ENCODE data around the gene FBN1. TPM values are rescaled to one million over a fixed set of nuclear protein-coding genes. Genes with fewer than 3 reads are reported as not detected.

Gene FBN1
- total RNA-seq, 2 donors from 2014 or later: 258 to 300 TPM

DNA sequence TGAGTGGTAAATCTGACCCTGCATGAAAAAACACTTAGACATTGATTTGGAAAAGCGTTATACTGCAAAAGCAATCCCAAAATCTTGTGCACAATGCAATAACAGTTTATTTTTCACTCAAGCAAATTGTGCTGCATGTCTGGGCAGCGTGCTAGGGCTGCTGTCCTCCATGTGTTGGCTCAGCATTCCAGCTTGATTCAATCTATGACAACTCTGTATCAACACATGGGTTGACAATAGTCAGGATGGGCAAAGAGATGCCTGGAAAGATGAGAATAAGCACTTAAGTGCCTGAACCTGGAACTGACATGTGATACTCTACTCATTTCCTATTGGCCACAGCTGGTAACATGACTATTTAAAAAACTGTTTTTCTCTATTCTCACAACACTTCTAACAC is 262.5 kb downstream of the FBN1 start:
- no peak for DNase-seq (ENCODE audit: low spot score)
- peaks cover 2 to 15% of the 10 kb centered on the region in 2 donors for H3K4me1 ChIP-seq (ENCODE audit: control insufficient read depth in 1 of 2, low read depth in 2 of 2)
- H3K4me3 ChIP-seq: no peak overlapping the region
- ATAC-seq (ENCODE audit: insufficient number of reproducible peaks, low FRiP score, low read depth): no peak
- TF ChIP-seq CTCF (IDR thresholded peaks at IDR 0.05): no peak
- H3K9me3 ChIP-seq: no peaks in the 10 kb centered on the region
- no peaks in the 10 kb centered on the region for H3K27me3 ChIP-seq (replicated peaks; ENCODE audit: insufficient read depth)
- H3K36me3 ChIP-seq: no peaks in the 10 kb centered on the region
- no peak overlapping the region for H3K27ac ChIP-seq

- no peaks in the 10 kb centered on the region for H3K27me3 ChIP-seq (replicated peaks; ENCODE audit: insufficient read depth)
- no peak overlapping the region for H3K4me3 ChIP-seq
- no peaks in the 10 kb centered on the region for H3K9me3 ChIP-seq
- DNase-seq (ENCODE audit: low spot score) (no peak), ATAC-seq (ENCODE audit: insufficient number of reproducible peaks, low FRiP score, low read depth) (no peak)
- H3K27ac ChIP-seq: no peak overlapping the region
- H3K36me3 ChIP-seq: no peaks in the 10 kb centered on the region
- no peak for TF ChIP-seq CTCF (IDR thresholded peaks at IDR 0.05)
- peaks cover 0 to 11% of the 10 kb centered on the region in 2 donors for H3K4me1 ChIP-seq (ENCODE audit: control insufficient read depth in 1 of 2, low read depth in 2 of 2)
Measured at GRCh38 chr15:48381861-48382260, 263.6 kb downstream of the FBN1 start.

DNA sequence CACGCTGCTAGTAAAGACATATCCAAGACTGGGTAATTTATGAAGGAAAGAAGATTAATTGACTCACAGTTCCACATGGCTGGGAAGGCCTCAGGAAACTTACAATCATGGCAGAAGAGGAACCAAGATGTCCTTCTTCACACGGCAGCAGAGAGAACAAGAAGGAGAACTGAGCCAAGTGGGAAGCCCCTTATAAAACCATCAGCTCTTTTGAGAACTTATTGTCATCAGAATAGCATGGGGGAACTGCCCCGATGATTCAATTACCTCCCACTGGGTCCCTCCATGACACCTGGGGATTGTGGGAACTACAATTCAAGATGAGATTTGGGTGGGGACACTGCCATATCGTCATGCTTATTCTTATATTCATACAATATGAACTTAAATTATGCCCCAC is 265.3 kb downstream of the FBN1 start:
- no peak for ATAC-seq (ENCODE audit: insufficient number of reproducible peaks, low FRiP score, low read depth)
- Histone ChIP-seq H3K4me1 (ENCODE audit: control insufficient read depth in 1 of 2, low read depth in 2 of 2) (peaks cover 0 to 3% of the 10 kb centered on the region in 2 donors), H3K27me3 (replicated peaks; ENCODE audit: insufficient read depth) (no peaks in the 10 kb centered on the region), H3K9me3 (no peaks in the 10 kb centered on the region), H3K27ac (no peak overlapping the region), H3K36me3 (no peaks in the 10 kb centered on the region), H3K4me3 (no peak overlapping the region)
- no peak for DNase-seq (ENCODE audit: low spot score)
- TF ChIP-seq CTCF (IDR thresholded peaks at IDR 0.05): no peak

GRCh38 chr15:48375767-48376166 is 269.7 kb downstream of the FBN1 start:
- Histone ChIP-seq H3K4me1 (ENCODE audit: control insufficient read depth in 1 of 2, low read depth in 2 of 2) (peaks cover 0 to 13% of the 10 kb centered on the region in 2 donors), H3K36me3 (no peaks in the 10 kb centered on the region), H3K27me3 (replicated peaks; ENCODE audit: insufficient read depth) (no peaks in the 10 kb centered on the region), H3K4me3 (no peak overlapping the region), H3K27ac (no peak overlapping the region), H3K9me3 (no peaks in the 10 kb centered on the region)
- DNase-seq (ENCODE audit: low spot score) (no peak), ATAC-seq (ENCODE audit: insufficient number of reproducible peaks, low FRiP score, low read depth) (no peak)
- no peak for TF ChIP-seq CTCF (IDR thresholded peaks at IDR 0.05)

GRCh38 chr15:48374472-48374871 is 271.0 kb downstream of the FBN1 start:
- no peak overlapping the region for H3K4me3 ChIP-seq
- ATAC-seq (ENCODE audit: insufficient number of reproducible peaks, low FRiP score, low read depth): no peak

More at GRCh38 chr15:48374472-48374871, 271.0 kb downstream of the FBN1 start:
- H3K36me3 ChIP-seq: no peaks in the 10 kb centered on the region
- no peak for DNase-seq (ENCODE audit: low spot score)
- no peak overlapping the region for H3K27ac ChIP-seq
- TF ChIP-seq CTCF (IDR thresholded peaks at IDR 0.05): no peak
- peaks cover 0 to 13% of the 10 kb centered on the region in 2 donors for H3K4me1 ChIP-seq (ENCODE audit: control insufficient read depth in 1 of 2, low read depth in 2 of 2)
- H3K27me3 ChIP-seq (replicated peaks; ENCODE audit: insufficient read depth): no peaks in the 10 kb centered on the region
- no peaks in the 10 kb centered on the region for H3K9me3 ChIP-seq
